OCI-LY3 (cell line): ENCODE measurements around the gene KRT9.

Experiments
- EZH2phosphoT487 ChIP-seq: fragments of 200-600 bp; shearing (Covaris generic); IDR thresholded peaks from 2 replicates; pipeline ENCODE4 v1.6.1; 2018; ENCODE audit warnings: antibody characterized with exemption, mixed run types, low read depth
- TF ChIP-seq, protein P1 (sequence below): fragments of 200-600, 300-600 bp; sonication (generic); IDR thresholded peaks from 2 replicates; pipeline ENCODE4 v1.5.1; 2014; ENCODE audit warnings: antibody characterized with exemption, low read length, low read depth

DNA sequence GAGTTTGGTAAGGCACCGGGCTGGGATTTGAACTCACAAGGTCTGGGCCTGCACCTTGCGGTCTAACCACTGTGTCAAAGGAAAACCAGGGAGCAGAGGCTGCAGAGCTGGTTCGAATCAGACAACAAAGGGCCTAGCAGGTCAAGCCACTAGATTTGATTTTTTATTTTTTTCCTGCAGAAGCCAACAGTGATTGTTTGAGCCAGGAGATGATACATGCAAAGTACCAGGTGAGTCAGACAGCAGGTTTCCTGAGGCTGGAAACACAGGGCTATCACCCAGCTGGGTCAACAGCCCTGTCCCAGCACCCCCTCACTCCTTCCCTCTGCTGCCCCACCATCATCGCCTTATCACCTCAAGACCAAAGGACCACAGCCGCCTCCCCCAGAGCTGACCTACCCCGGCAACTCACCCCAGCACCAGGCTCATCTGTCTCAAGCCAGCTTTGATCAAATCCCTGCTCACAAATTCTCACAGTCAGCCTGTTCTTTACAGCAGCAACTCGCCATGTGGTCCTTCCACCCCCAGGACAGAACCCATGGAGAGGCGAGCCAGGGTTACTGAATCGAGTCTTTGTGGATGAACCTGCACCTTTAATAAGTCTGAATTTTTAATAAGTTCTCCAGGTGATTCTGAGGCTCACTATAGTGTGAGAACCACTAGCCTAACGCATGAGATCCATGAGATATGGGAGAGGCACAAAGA, 30.8 kb downstream of the KRT9 start:
- TF ChIP-seq EZH2phosphoT487: no peak
- TF ChIP-seq, protein P1, sequence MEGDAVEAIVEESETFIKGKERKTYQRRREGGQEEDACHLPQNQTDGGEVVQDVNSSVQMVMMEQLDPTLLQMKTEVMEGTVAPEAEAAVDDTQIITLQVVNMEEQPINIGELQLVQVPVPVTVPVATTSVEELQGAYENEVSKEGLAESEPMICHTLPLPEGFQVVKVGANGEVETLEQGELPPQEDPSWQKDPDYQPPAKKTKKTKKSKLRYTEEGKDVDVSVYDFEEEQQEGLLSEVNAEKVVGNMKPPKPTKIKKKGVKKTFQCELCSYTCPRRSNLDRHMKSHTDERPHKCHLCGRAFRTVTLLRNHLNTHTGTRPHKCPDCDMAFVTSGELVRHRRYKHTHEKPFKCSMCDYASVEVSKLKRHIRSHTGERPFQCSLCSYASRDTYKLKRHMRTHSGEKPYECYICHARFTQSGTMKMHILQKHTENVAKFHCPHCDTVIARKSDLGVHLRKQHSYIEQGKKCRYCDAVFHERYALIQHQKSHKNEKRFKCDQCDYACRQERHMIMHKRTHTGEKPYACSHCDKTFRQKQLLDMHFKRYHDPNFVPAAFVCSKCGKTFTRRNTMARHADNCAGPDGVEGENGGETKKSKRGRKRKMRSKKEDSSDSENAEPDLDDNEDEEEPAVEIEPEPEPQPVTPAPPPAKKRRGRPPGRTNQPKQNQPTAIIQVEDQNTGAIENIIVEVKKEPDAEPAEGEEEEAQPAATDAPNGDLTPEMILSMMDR: no peak
